K562 (cell line): ENCODE results near the gene SLC6A6. TPM values are rescaled to one million over a fixed set of nuclear protein-coding genes. Genes with fewer than 3 reads are reported as not detected.
A peak's percentile ranks its signal among the peaks of the same experiment; 100 is the strongest.

ENCODE experiments used
- FOS ChIP-seq: IDR thresholded peaks from 3 replicates; pipeline ENCODE4 v1.6.1; 2011; ENCODE audit not compliant: insufficient read length; ENCODE audit errors: extremely low read depth
- MAX ChIP-seq: sonication (generic); formaldehyde crosslinking; IDR thresholded peaks from 2 replicates; pipeline ENCODE4 v1.9.0; 2022; ENCODE audit warnings: mild to moderate bottlenecking, missing genetic modification reagents
- NKRF ChIP-seq: fragments of 450-650 bp; IDR thresholded peaks from 2 replicates; pipeline ENCODE4 v1.6.1; 2016; ENCODE audit warnings: borderline replicate concordance
- POLR2G ChIP-seq: fragments of 200-400 bp; formaldehyde crosslinking; IDR thresholded peaks from 2 replicates; pipeline ENCODE4 v1.6.1; 2017; ENCODE audit warnings: low read depth, mild to moderate bottlenecking, antibody characterized with exemption, low read length, moderate library complexity
- RAD51 ChIP-seq: fragments of 450-650 bp; IDR thresholded peaks from 2 replicates; pipeline ENCODE4 v1.7.1; 2016; ENCODE audit warnings: low read depth, mild to moderate bottlenecking, borderline replicate concordance
- REST ChIP-seq, 2 experiments: fragments of 450-650 bp; formaldehyde crosslinking in 1 of 2; IDR thresholded peaks; 2 replicates each; pipeline versions ENCODE4 v1.4.0 to v1.6.1; 2014 to 2020; ENCODE audit warnings: mild to moderate bottlenecking in 2 of 2, borderline replicate concordance in 1 of 2, low read depth in 1 of 2
- TAF1 ChIP-seq: IDR thresholded peaks from 2 replicates; pipeline ENCODE4 v1.6.1; 2011; ENCODE audit warnings: mild to moderate bottlenecking, low read length, moderate library complexity; ENCODE audit not compliant: insufficient read depth, control insufficient read depth, severe bottlenecking; ENCODE audit errors: extremely low read depth
- TFAP4 ChIP-seq: sonication (generic); formaldehyde crosslinking; IDR thresholded peaks from 2 replicates; pipeline ENCODE4 v1.8.0; 2022; ENCODE audit warnings: missing genetic modification reagents, mild to moderate bottlenecking, moderate library complexity, borderline replicate concordance
- USF1 ChIP-seq: sonication (generic); formaldehyde crosslinking; IDR thresholded peaks from 2 replicates; pipeline ENCODE4 v1.9.0; 2022; ENCODE audit warnings: mild to moderate bottlenecking, missing genetic modification reagents
- USF2 ChIP-seq: sonication (generic); formaldehyde crosslinking; IDR thresholded peaks from 2 replicates; pipeline ENCODE4 v1.5.0; 2020; ENCODE audit warnings: missing genetic modification reagents
- ZNF347 ChIP-seq: fragments of 450-650 bp; formaldehyde crosslinking; IDR thresholded peaks from 2 replicates; pipeline ENCODE4 v1.4.0; 2020; ENCODE audit warnings: low read depth, mild to moderate bottlenecking, moderate library complexity
- ZNF780A ChIP-seq: fragments of 250-450 bp; sonication (Bioruptor Pico); IDR thresholded peaks from 2 replicates; pipeline ENCODE4 v1.5.0; 2021; ENCODE audit warnings: mild to moderate bottlenecking
- polyA plus RNA-seq, 8 experiments: library from polyadenylated mRNA; depleted of rRNA in 4 of 8; stranded (reverse) in 5 of 8; unstranded in 3 of 8; fragments of >200 nt; fragmentation: Nextera tagmentation in 2 of 8; fragmentation: Illumina TruSeq in 1 of 8; extraction: Ambion mirVana in 2 of 8; extraction: Trizol in 1 of 8; gene quantifications; 2 replicates each; pipeline versions ENCODE4 v1.2.1 to v1.2.3, GENCODE V29; 2011 to 2014; ENCODE audit warnings: inconsistent platforms in 1 of 8, missing spikeins in 1 of 8
- total RNA-seq, 7 experiments: library from RNA; depleted of rRNA in 6 of 7; stranded (reverse); fragments of >200 nt in 6 of 7; fragmentation: Illumina TruSeq in 2 of 7; extraction: Trizol in 2 of 7; gene quantifications; 2 replicates each; pipeline versions ENCODE4 v1.2.1 to v1.2.3, GENCODE V29; 2011 to 2021; ENCODE audit warnings: low replicate concordance in 1 of 7

Gene SLC6A6
- total and polyA plus RNA-seq, 9 of the 15 experiments (the other 6 are each of a cell fraction or from before 2014, with no cell fraction given): 12.3 to 203 (median 93.2) TPM

GRCh38 chr3:14537590-14538450, 135.4 kb downstream of the SLC6A6 start (continued):
- TF ChIP-seq NKRF (no peak), USF1 (CRISPR knock-in tag) (peak; percentile 97), POLR2G (no peak), RAD51 (peak; percentile 96), MAX (0 out of 2 replicates have a peak, but pooled peaks have one; percentile 20), TAF1 (no peak), REST (IDR thresholded peaks at IDR 0.05; ENCODE audit: borderline replicate concordance) (peak; percentile 52), REST (CRISPR knock-in tag; IDR thresholded peaks at IDR 0.05; ENCODE audit: low read depth) (no peak), ZNF780A (CRISPR knock-in tag) (no peak), ZNF347 (no peak), USF2 (CRISPR knock-in tag) (peak; percentile 96), TFAP4 (CRISPR knock-in tag) (0 out of 2 replicates have a peak, but pooled peaks have one; percentile 15), FOS (peak; percentile 64)
